Osteocyte (in vitro differentiated cells): ENCODE results near the gene HOXC12. TPM values are rescaled to one million over a fixed set of nuclear protein-coding genes. Genes with fewer than 3 reads are reported as not detected.

Experiments
- DNase-seq: peaks from one replicate; pipeline ENCODE4 v3.0.0; 2021; ENCODE audit warnings: mixed read lengths; ENCODE audit not compliant: unreplicated experiment; ENCODE audit errors: extremely low spot score
- H3K27ac Mint-ChIP-seq: one replicate; pipeline ENCODE4 v1.8.0; 2021; ENCODE audit warnings: mild to moderate bottlenecking, mixed read lengths; ENCODE audit not compliant: unreplicated experiment
- H3K27me3 Mint-ChIP-seq: one replicate; pipeline ENCODE4 v1.8.0; 2021; ENCODE audit warnings: mixed read lengths; ENCODE audit not compliant: unreplicated experiment
- H3K36me3 Mint-ChIP-seq: one replicate; pipeline ENCODE4 v1.8.0; 2021; ENCODE audit warnings: mixed read lengths; ENCODE audit not compliant: unreplicated experiment
- H3K4me1 Mint-ChIP-seq: one replicate; pipeline ENCODE4 v1.8.0; 2021; ENCODE audit warnings: mixed read lengths; ENCODE audit not compliant: unreplicated experiment
- H3K4me3 Mint-ChIP-seq: one replicate; pipeline ENCODE4 v1.8.0; 2021; ENCODE audit warnings: mild to moderate bottlenecking, moderate library complexity, mixed read lengths; ENCODE audit not compliant: unreplicated experiment
- H3K9me3 Mint-ChIP-seq: one replicate; pipeline ENCODE4 v1.8.0; 2021; ENCODE audit warnings: mixed read lengths; ENCODE audit not compliant: unreplicated experiment
- total RNA-seq: library from RNA; stranded (reverse); gene quantifications from 2 replicates; pipeline ENCODE4 v1.2.1, GENCODE V29; 2021
- TF ChIP-seq, protein P1 (sequence below): fragments of 200-600 bp; sonication (generic); IDR thresholded peaks from 2 replicates; pipeline ENCODE4 v1.5.0; 2021; ENCODE audit warnings: antibody characterized with exemption, mild to moderate bottlenecking, moderate library complexity

Gene HOXC12
- total RNA-seq, 1 donor from 2014 or later: not detected

DNA sequence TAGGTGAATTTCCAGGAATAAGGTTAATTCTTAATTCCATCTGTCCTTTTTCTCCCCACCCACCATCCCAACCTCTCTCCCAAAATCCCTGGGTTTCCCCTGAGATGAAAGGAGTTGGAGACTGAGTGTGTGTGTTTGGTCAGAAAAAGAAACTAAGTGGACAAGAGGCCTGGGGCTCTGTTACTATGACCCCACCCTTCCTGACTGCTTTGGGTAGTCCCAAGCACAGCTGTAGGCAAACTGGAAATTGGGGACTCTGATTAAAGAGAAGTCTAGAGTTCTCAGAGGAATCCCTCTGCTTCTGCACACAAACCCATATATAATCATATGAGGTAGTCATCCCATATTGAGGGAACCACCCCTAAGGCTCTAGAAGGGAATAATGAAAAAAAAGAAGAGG is 7.0 kb upstream of the HOXC12 start:
- H3K27me3 Mint-ChIP-seq: peaks cover 96% of the 10 kb centered on the region
- TF ChIP-seq, protein P1, sequence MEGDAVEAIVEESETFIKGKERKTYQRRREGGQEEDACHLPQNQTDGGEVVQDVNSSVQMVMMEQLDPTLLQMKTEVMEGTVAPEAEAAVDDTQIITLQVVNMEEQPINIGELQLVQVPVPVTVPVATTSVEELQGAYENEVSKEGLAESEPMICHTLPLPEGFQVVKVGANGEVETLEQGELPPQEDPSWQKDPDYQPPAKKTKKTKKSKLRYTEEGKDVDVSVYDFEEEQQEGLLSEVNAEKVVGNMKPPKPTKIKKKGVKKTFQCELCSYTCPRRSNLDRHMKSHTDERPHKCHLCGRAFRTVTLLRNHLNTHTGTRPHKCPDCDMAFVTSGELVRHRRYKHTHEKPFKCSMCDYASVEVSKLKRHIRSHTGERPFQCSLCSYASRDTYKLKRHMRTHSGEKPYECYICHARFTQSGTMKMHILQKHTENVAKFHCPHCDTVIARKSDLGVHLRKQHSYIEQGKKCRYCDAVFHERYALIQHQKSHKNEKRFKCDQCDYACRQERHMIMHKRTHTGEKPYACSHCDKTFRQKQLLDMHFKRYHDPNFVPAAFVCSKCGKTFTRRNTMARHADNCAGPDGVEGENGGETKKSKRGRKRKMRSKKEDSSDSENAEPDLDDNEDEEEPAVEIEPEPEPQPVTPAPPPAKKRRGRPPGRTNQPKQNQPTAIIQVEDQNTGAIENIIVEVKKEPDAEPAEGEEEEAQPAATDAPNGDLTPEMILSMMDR: no peak
- no peak overlapping the region for H3K4me3 Mint-ChIP-seq
- no peak overlapping the region for H3K27ac Mint-ChIP-seq
- no peaks in the 10 kb centered on the region for H3K9me3 Mint-ChIP-seq
- DNase-seq: no peak
- H3K4me1 Mint-ChIP-seq: peaks cover 2% of the 10 kb centered on the region
- H3K36me3 Mint-ChIP-seq: no peaks in the 10 kb centered on the region

DNA sequence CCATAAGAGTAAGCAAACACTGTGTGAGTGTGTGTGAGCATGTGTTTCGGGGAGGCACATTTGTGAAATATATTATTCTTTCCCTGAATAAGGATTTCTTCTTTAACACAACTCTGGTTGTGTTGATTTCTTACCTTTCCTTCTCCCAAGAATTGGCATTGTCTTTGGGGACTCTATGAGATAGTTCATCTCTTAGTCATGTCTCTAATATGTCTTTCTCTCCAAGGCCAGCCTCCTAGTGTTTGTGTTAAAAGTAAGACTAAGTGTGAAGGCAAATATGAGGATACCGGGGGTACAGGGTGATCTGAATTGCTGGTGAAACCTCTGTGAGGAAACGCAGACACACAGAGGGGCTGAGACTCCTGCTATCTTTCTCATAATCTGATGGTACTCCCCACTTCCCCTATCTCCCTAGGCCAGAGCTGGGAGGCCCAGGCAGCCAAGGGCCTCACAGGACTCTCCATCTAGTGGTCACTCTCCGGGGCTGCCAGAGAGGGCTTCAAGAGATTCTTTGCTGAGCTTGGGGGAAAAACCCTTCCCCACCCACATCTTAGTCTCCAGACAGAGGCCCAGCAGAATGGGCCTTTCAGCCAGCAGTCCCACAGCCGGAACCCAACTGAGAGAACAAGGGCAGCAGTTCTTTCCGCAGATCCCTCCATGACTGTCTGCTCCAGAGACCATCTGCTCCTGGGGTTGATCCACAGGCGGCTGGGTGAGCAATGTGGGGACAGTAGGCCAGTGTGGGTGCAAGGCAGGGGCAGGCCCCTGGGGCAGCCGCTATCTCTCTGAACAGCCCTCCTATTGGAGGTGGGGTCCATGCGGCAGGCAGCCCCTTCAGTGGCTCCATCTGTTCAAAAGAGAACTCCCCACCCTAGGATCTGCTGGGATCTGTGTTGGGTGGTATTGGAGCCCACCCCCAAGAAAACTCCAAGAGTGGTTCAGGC is 5.8 kb upstream of the HOXC12 start:
- H3K36me3 Mint-ChIP-seq: no peaks in the 10 kb centered on the region
- H3K9me3 Mint-ChIP-seq: no peaks in the 10 kb centered on the region
- TF ChIP-seq, protein P1: no peak
- DNase-seq: no peak
- no peak overlapping the region for H3K27ac Mint-ChIP-seq
- H3K4me1 Mint-ChIP-seq: peaks cover 8% of the 10 kb centered on the region
- peaks cover 96% of the 10 kb centered on the region for H3K27me3 Mint-ChIP-seq
- no peak overlapping the region for H3K4me3 Mint-ChIP-seq

DNA sequence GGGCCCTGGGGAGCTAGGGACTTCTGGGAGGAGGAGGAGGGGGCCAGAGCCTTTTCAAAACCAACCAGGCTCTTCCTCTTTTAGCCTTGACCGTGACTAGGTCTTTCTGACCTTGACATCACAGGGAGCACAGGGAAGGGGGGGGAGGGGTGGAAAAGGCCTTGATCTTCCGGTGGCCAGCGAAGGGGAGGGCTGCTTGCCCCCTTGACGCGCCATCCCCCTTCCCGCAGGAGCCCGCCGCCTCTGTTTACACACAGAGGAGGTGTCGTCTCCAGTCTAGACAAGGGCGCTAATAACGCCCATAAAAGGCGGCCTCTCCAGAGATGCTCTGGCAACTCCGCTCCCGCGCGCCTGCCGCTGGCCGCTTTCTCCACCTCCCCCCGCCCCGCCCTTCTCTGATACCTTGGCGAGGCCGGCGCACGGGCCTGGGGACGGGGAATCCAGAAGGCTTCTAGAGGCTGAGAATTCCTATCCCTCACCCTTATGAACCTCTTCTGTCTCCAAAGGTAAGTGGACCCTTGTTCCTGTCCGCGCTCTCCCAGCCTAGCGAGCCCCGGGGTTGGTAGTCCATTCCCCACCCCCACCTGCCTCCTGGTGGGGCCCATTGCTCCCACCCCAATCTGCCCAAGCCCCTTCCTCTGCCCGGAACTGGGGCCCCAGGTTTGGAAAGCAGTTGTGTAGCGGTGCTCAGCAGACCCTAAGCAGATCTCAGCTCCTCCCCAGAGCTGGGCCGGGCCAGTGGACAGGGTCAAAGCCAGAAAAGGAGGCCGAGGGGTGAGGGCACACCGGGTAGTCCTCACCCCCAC is 4.9 kb upstream of the HOXC12 start:
- Mint-ChIP-seq H3K4me1 (peaks cover 8% of the 10 kb centered on the region), H3K9me3 (no peaks in the 10 kb centered on the region), H3K36me3 (no peaks in the 10 kb centered on the region), H3K4me3 (no peak overlapping the region), H3K27me3 (peaks cover 96% of the 10 kb centered on the region), H3K27ac (no peak overlapping the region)
- no peak for DNase-seq
- TF ChIP-seq, protein P1: no peak

DNA sequence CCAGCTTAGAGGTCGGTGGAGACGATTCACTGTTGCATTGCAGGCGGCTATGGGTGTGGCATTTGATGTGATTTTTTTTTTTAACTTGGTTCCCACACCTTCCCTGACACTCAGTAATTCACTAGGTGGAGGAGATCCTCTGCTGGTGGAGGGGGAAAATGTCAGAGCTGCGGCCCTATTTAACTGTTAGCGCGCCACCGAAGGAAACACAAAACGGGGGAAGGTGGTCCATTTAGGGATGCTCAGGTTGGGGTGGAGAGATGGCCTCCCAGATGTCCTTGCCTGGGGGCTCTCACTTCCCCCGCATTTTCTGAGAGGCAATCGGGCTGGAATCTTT is 4.3 kb upstream of the HOXC12 start:
- Mint-ChIP-seq H3K4me3 (no peak overlapping the region), H3K27me3 (peaks cover 92% of the 10 kb centered on the region), H3K27ac (no peak overlapping the region)

More for the DNA sequence above, 4.3 kb upstream of the HOXC12 start:
- no peak for DNase-seq
- TF ChIP-seq, protein P1: no peak
- H3K9me3 Mint-ChIP-seq: no peaks in the 10 kb centered on the region
- no peaks in the 10 kb centered on the region for H3K36me3 Mint-ChIP-seq
- H3K4me1 Mint-ChIP-seq: peaks cover 8% of the 10 kb centered on the region
